Panc1 (cell line): ENCODE measurements around the gene PMPCB. TPM values are rescaled to one million over a fixed set of nuclear protein-coding genes. Genes with fewer than 3 reads are reported as not detected.
"Not testable (repeated sequence)": the region's sequence is repeated elsewhere in the genome, so short reads cannot be mapped to it uniquely, and the experiment has no call there.

Experiments used
- ATAC-seq: fragments of 200-7000 bp; cut with Tn5 transposase; 2 replicates; pipeline ENCODE4 v1.9.1; 2020; ENCODE audit warnings: mild to moderate bottlenecking, moderate library complexity
- BruUV-seq: library from RNA; stranded (reverse); fragments of 400-500 nt; replicated peaks from 2 replicates; lab custom pipeline; 2021; lab: Mats Ljungman, UMichigan
- CTCF ChIA-PET: fragments of 300-600 bp; sonication (Branson Sonifier 250); formaldehyde crosslinking; loops from one replicate; lab custom pipeline; 2022; ENCODE audit warnings: antibody characterized with exemption; lab: Charles Lee
- POLR2A ChIA-PET: fragments of 300-600 bp; sonication (Branson Sonifier 250); formaldehyde crosslinking; loops from one replicate; lab custom pipeline; 2022; ENCODE audit warnings: antibody characterized with exemption; lab: Charles Lee
- DNase-seq: peaks from one replicate; pipeline ENCODE4 v3.0.0-alpha.2; 2010; ENCODE audit warnings: low read depth, low spot score
- H3K27ac ChIP-seq: 2 replicates; pipeline ENCODE4 v1.5.1; 2011; ENCODE audit warnings: mild to moderate bottlenecking, low read length, inconsistent platforms
- H3K27me3 ChIP-seq: fragments of 200-500 bp; sonication (Bioruptor generic); 2 replicates; pipeline ENCODE4 v1.6.0; 2014; ENCODE audit warnings: low read length, inconsistent platforms; ENCODE audit not compliant: control insufficient read depth, insufficient read depth
- H3K36me3 ChIP-seq: fragments of 200-500 bp; sonication (Bioruptor generic); 2 replicates; pipeline ENCODE4 v1.5.1; 2014; ENCODE audit warnings: inconsistent platforms, mild to moderate bottlenecking, low read length, moderate library complexity; ENCODE audit not compliant: control insufficient read depth, insufficient read depth
- H3K4me1 ChIP-seq: 2 replicates; pipeline ENCODE4 v1.5.1; 2011; ENCODE audit warnings: inconsistent platforms, mild to moderate bottlenecking, low read length, moderate library complexity; ENCODE audit not compliant: control insufficient read depth, insufficient read depth
- H3K4me3 ChIP-seq, 2 experiments: 2 replicates each; pipeline ENCODE4 v1.5.1; 2011 to 2012; ENCODE audit warnings: low read depth in 2 of 2, low read length in 2 of 2, mild to moderate bottlenecking in 2 of 2, inconsistent platforms in 1 of 2, moderate library complexity in 1 of 2
- H3K9me3 ChIP-seq: fragments of 200-500 bp; sonication (Bioruptor generic); 2 replicates; pipeline ENCODE4 v1.5.1; 2014; ENCODE audit warnings: low read depth, mild to moderate bottlenecking, inconsistent platforms, low read length, moderate library complexity; ENCODE audit not compliant: control insufficient read depth, insufficient read depth
- CTCF ChIP-seq: fragments of 450-650 bp; IDR thresholded peaks from 2 replicates; pipeline ENCODE4 v1.5.1; 2017; ENCODE audit warnings: mild to moderate bottlenecking
- POLR2AphosphoS5 ChIP-seq: IDR thresholded peaks from 2 replicates; pipeline ENCODE4 v1.6.1; 2012; ENCODE audit warnings: mild to moderate bottlenecking, low read depth, low read length, moderate library complexity
- REST ChIP-seq, 2 experiments: IDR thresholded peaks; 2 replicates each; pipeline ENCODE4 v1.6.1; 2011 to 2012; ENCODE audit warnings: low read depth in 2 of 2, control low read depth in 1 of 2, low read length in 1 of 2, mild to moderate bottlenecking in 1 of 2, moderate library complexity in 1 of 2; ENCODE audit not compliant: insufficient read depth in 1 of 2
- SIN3A ChIP-seq: IDR thresholded peaks from 2 replicates; pipeline ENCODE4 v1.6.1; 2012; ENCODE audit warnings: low read depth, mild to moderate bottlenecking, low read length, moderate library complexity, borderline replicate concordance; ENCODE audit not compliant: insufficient read depth
- TCF7L2 ChIP-seq: IDR thresholded peaks from 2 replicates; pipeline ENCODE4 v1.6.1; 2011; ENCODE audit warnings: mild to moderate bottlenecking, low read depth, low read length, inconsistent platforms
- in situ Hi-C: cut with HindIII; loops from 2 replicates; pipeline ENCODE4 v1.10.0; 2016; ENCODE audit warnings: low sequenced_read_pairs, low pct_unique_long_range_greater_than_20kb
- intact Hi-C: fragments of 100-400 bp; cut with micrococcal nuclease; formaldehyde crosslinking; loops from one replicate; pipeline ENCODE4 v1.10.0; 2022; ENCODE audit not compliant: unreplicated experiment
- total RNA-seq: library from RNA; stranded (reverse); gene quantifications from one replicate; pipeline ENCODE4 v1.2.1, GENCODE V29; 2021; ENCODE audit not compliant: unreplicated experiment

PMPCB gene
- total RNA-seq, 1 experiment from 2014 or later: 61.1 TPM

GRCh38 chr7:103282802-103283427 is 14.3 kb upstream of the PMPCB start:
- ATAC-seq, POLR2A ChIA-PET, DNase-seq, H3K4me3 ChIP-seq, intact Hi-C loops, H3K9me3 ChIP-seq, BruUV-seq, H3K36me3 ChIP-seq, H3K27me3 ChIP-seq, H3K4me1 ChIP-seq, H3K27ac ChIP-seq, in situ Hi-C loops: not testable (repeated sequence)
- CTCF ChIA-PET: interaction anchor here (0.6 kb wide), 1 partner anchor 524 kb away, joined by 9 read pairs; no protein-coding TSS in a partner anchor
- TF ChIP-seq CTCF: peak; percentile 30; the same call in 1 of the 2 replicates

GRCh38 chr7:103292122-103292521 is 5.1 kb upstream of the PMPCB start:
- H3K36me3 ChIP-seq: no peaks in the 10 kb centered on the region
- peaks cover 4% of the 10 kb centered on the region; the same call in 1 of the 2 replicates for H3K4me1 ChIP-seq
- H3K4me3 ChIP-seq: no peak overlapping the region
- TF ChIP-seq TCF7L2 (no peak), SIN3A (no peak), REST (IDR thresholded peaks at IDR 0.05; ENCODE audit: insufficient read depth in 1 of 2, low read depth in 2 of 2, low read length in 1 of 2) (no peak), CTCF (no peak), POLR2AphosphoS5 (no peak)
- ATAC-seq (no peak), DNase-seq (no peak)
- in situ Hi-C loops: no loop called here
- intact Hi-C loops: no loop called here
- no peak overlapping the region for H3K27ac ChIP-seq
- H3K27me3 ChIP-seq: no peaks in the 10 kb centered on the region; the same call in 1 of the 2 replicates
- POLR2A ChIA-PET: no interaction called here
- H3K9me3 ChIP-seq: no peaks in the 10 kb centered on the region
- no TSS peak for BruUV-seq
- CTCF ChIA-PET: no interaction called here
